Hepatocyte (in vitro differentiated cells): ENCODE results near the gene TP53RK. TPM values are rescaled to one million over a fixed set of nuclear protein-coding genes. Genes with fewer than 3 reads are reported as not detected.

Source experiments
- DNase-seq: peaks from one replicate; pipeline ENCODE4 v3.0.0-alpha.2; 2016; ENCODE audit warnings: low spot score
- H2AFZ ChIP-seq: fragments of 200-600 bp; sonication (generic); 2 replicates; pipeline ENCODE4 v1.6.0; 2016; ENCODE audit warnings: antibody characterized with exemption, mild to moderate bottlenecking
- H3K27ac ChIP-seq: fragments of 200-600 bp; sonication (generic); 2 replicates; pipeline ENCODE4 v1.5.1; 2016; ENCODE audit warnings: mild to moderate bottlenecking
- H3K27me3 ChIP-seq: fragments of 200-600 bp; sonication (generic); 2 replicates; pipeline ENCODE4 v1.6.1; 2016
- H3K36me3 ChIP-seq: fragments of 200-600 bp; sonication (generic); replicated peaks from 2 replicates; pipeline ENCODE4 v1.5.1; 2016; ENCODE audit warnings: low read depth; ENCODE audit not compliant: insufficient read depth
- H3K4me1 ChIP-seq: fragments of 200-600 bp; sonication (generic); 2 replicates; pipeline ENCODE4 v1.5.1; 2016; ENCODE audit warnings: mild to moderate bottlenecking, moderate library complexity; ENCODE audit not compliant: insufficient read depth
- H3K4me2 ChIP-seq: fragments of 200-600 bp; sonication (generic); 2 replicates; pipeline ENCODE4 v1.6.0; 2016
- H3K4me3 ChIP-seq: fragments of 200-600 bp; sonication (generic); 2 replicates; pipeline ENCODE4 v1.5.1; 2016; ENCODE audit warnings: mild to moderate bottlenecking
- H3K79me2 ChIP-seq: fragments of 200-600 bp; sonication (generic); 2 replicates; pipeline ENCODE4 v1.6.0; 2017; ENCODE audit warnings: mild to moderate bottlenecking
- H3K9me2 ChIP-seq: fragments of 200-600 bp; sonication (generic); replicated peaks from 2 replicates; pipeline ENCODE4 v1.6.0; 2017; ENCODE audit warnings: mild to moderate bottlenecking; ENCODE audit not compliant: insufficient read depth
- H3K9me3 ChIP-seq: fragments of 200-600 bp; sonication (generic); 2 replicates; pipeline ENCODE4 v1.5.1; 2016; ENCODE audit warnings: low read depth, mild to moderate bottlenecking
- H4K20me1 ChIP-seq: fragments of 200-600 bp; sonication (generic); 2 replicates; pipeline ENCODE4 v1.6.0; 2016; ENCODE audit warnings: mild to moderate bottlenecking; ENCODE audit not compliant: insufficient read depth, poor library complexity, severe bottlenecking
- EZH2 ChIP-seq: fragments of 200-600 bp; sonication (generic); IDR thresholded peaks from 2 replicates; pipeline ENCODE4 v1.6.1; 2016; ENCODE audit warnings: antibody characterized with exemption, mild to moderate bottlenecking, borderline replicate concordance
- EZH2phosphoT487 ChIP-seq: fragments of 200-600 bp; sonication (generic); IDR thresholded peaks from one replicate; pipeline ENCODE4 v1.6.1; 2018; ENCODE audit warnings: antibody characterized with exemption, mild to moderate bottlenecking, low read depth, moderate library complexity; ENCODE audit not compliant: unreplicated experiment, severe bottlenecking
- WGBS: methylation state at CpG from one replicate; pipeline ENCODE4 v1.1.6; 2016; ENCODE audit warnings: low lambda C conversion rate; ENCODE audit errors: missing lambda C conversion rate; 5-methylcytosine and 5-hydroxymethylcytosine counted together
- polyA plus RNA-seq: library from polyadenylated mRNA; unstranded; fragments of >200 nt; fragmentation: Nextera tagmentation; extraction: Ambion mirVana; gene quantifications from 2 replicates; pipeline ENCODE4 v1.2.1, GENCODE V29; 2016
- total RNA-seq: library from RNA; depleted of rRNA; stranded (reverse); fragments of >200 nt; gene quantifications from 2 replicates; pipeline ENCODE4 v1.2.3, GENCODE V29; 2014
- TF ChIP-seq, protein P1 (sequence below): fragments of 200-600 bp; sonication (generic); IDR thresholded peaks from 2 replicates; pipeline ENCODE4 v1.5.1; 2016; ENCODE audit warnings: antibody characterized with exemption, mild to moderate bottlenecking; ENCODE audit not compliant: poor library complexity

The TP53RK gene
- total and polyA plus RNA-seq, 2 experiments from 2014 or later: 19.6 to 19.8 TPM

GRCh38 chr20:46704714-46705377 lies 15.6 kb upstream of the TP53RK start:
- Histone ChIP-seq H4K20me1 (no peaks in the 10 kb centered on the region), H3K4me1 (peaks cover 12% of the 10 kb centered on the region), H2AFZ (no peak overlapping the region), H3K9me2 (no peaks in the 10 kb centered on the region), H3K36me3 (no peaks in the 10 kb centered on the region), H3K27me3 (no peaks in the 10 kb centered on the region), H3K27ac (no peak overlapping the region), H3K4me3 (no peak overlapping the region), H3K9me3 (no peaks in the 10 kb centered on the region), H3K4me2 (no peak overlapping the region), H3K79me2 (peaks cover under 1% of the 10 kb centered on the region)
- DNase-seq: no peak
- 63% methylated on average over 7 of the region's 7 CpGs for WGBS
- TF ChIP-seq, protein P1, sequence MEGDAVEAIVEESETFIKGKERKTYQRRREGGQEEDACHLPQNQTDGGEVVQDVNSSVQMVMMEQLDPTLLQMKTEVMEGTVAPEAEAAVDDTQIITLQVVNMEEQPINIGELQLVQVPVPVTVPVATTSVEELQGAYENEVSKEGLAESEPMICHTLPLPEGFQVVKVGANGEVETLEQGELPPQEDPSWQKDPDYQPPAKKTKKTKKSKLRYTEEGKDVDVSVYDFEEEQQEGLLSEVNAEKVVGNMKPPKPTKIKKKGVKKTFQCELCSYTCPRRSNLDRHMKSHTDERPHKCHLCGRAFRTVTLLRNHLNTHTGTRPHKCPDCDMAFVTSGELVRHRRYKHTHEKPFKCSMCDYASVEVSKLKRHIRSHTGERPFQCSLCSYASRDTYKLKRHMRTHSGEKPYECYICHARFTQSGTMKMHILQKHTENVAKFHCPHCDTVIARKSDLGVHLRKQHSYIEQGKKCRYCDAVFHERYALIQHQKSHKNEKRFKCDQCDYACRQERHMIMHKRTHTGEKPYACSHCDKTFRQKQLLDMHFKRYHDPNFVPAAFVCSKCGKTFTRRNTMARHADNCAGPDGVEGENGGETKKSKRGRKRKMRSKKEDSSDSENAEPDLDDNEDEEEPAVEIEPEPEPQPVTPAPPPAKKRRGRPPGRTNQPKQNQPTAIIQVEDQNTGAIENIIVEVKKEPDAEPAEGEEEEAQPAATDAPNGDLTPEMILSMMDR: no peak
- TF ChIP-seq EZH2: no peak
- no peak for TF ChIP-seq EZH2phosphoT487

- Histone ChIP-seq H3K9me3 (no peaks in the 10 kb centered on the region), H4K20me1 (no peaks in the 10 kb centered on the region), H3K36me3 (no peaks in the 10 kb centered on the region), H3K79me2 (no peaks in the 10 kb centered on the region), H3K27me3 (no peaks in the 10 kb centered on the region), H3K4me3 (no peak overlapping the region), H3K9me2 (no peaks in the 10 kb centered on the region), H3K4me2 (no peak overlapping the region), H3K4me1 (peaks cover 3% of the 10 kb centered on the region), H2AFZ (no peak overlapping the region), H3K27ac (no peak overlapping the region)
- TF ChIP-seq EZH2phosphoT487: no peak
- no peak for TF ChIP-seq EZH2
- TF ChIP-seq, protein P1: no peak
- DNase-seq: no peak
- 75% methylated on average over 3 of the region's 3 CpGs for WGBS
These were observed 14.2 kb upstream of the TP53RK start for GRCh38 chr20:46703435-46703834.

- Histone ChIP-seq H3K27me3 (no peaks in the 10 kb centered on the region), H4K20me1 (no peaks in the 10 kb centered on the region), H3K9me3 (no peaks in the 10 kb centered on the region), H3K27ac (no peak overlapping the region), H3K4me3 (no peak overlapping the region), H3K4me2 (no peak overlapping the region), H2AFZ (no peak overlapping the region), H3K36me3 (no peaks in the 10 kb centered on the region), H3K9me2 (no peaks in the 10 kb centered on the region), H3K4me1 (no peaks in the 10 kb centered on the region), H3K79me2 (no peaks in the 10 kb centered on the region)
- TF ChIP-seq, protein P1: no peak
- TF ChIP-seq EZH2: no peak
- no peak for TF ChIP-seq EZH2phosphoT487
- WGBS: 88% methylated on average over 8 of the region's 8 CpGs
- no peak for DNase-seq
These were observed 13.4 kb upstream of the TP53RK start for GRCh38 chr20:46702447-46703203.
